H9 (cell line): Measurements from ENCODE around the gene PSMB9. TPM values are rescaled to one million over a fixed set of nuclear protein-coding genes. Genes with fewer than 3 reads are reported as not detected.
A peak's percentile ranks its signal among the peaks of the same experiment; 100 is the strongest.

Source experiments
- DNase-seq: peaks from one replicate; pipeline ENCODE4 v3.0.0-alpha.2; 2017
- H2AFZ ChIP-seq: one replicate; pipeline ENCODE4 v1.6.1; 2013; ENCODE audit warnings: mild to moderate bottlenecking, low read length, control low read depth, moderate library complexity
- H2AK5ac ChIP-seq: 2 replicates; pipeline ENCODE4 v1.6.1; 2013; ENCODE audit warnings: low read length, control low read depth, mixed read lengths; ENCODE audit not compliant: insufficient read length
- H2BK120ac ChIP-seq: one replicate; pipeline ENCODE4 v1.6.1; 2013; ENCODE audit warnings: low read depth, mild to moderate bottlenecking, low read length, control low read depth, inconsistent platforms; ENCODE audit not compliant: poor library complexity, severe bottlenecking
- H2BK12ac ChIP-seq: 2 replicates; pipeline ENCODE4 v1.6.1; 2013; ENCODE audit warnings: low read length, control low read depth, mixed read lengths, low read depth; ENCODE audit not compliant: insufficient read length
- H2BK15ac ChIP-seq: 2 replicates; pipeline ENCODE4 v1.6.1; 2013; ENCODE audit warnings: low read depth, low read length, control low read depth
- H2BK20ac ChIP-seq: one replicate; pipeline ENCODE4 v1.6.1; 2013; ENCODE audit warnings: low read depth, mild to moderate bottlenecking, low read length, control low read depth, inconsistent platforms; ENCODE audit not compliant: poor library complexity, severe bottlenecking
- H2BK5ac ChIP-seq: 2 replicates; pipeline ENCODE4 v1.6.1; 2013; ENCODE audit warnings: low read length, control low read depth, mixed read lengths; ENCODE audit not compliant: insufficient read length
- H3K14ac ChIP-seq: 2 replicates; pipeline ENCODE4 v1.6.1; 2013; ENCODE audit warnings: low read length, control low read depth; ENCODE audit not compliant: insufficient read depth
- H3K18ac ChIP-seq: 2 replicates; pipeline ENCODE4 v1.6.1; 2013; ENCODE audit warnings: low read depth, mild to moderate bottlenecking, mixed read lengths, low read length, control low read depth; ENCODE audit not compliant: insufficient read length
- H3K23ac ChIP-seq: 2 replicates; pipeline ENCODE4 v1.6.1; 2013; ENCODE audit warnings: low read length, control low read depth, mixed read lengths, low read depth; ENCODE audit not compliant: insufficient read length
- H3K23me2 ChIP-seq: 2 replicates; pipeline ENCODE4 v1.6.1; 2013; ENCODE audit warnings: low read depth, mild to moderate bottlenecking, mixed read lengths, low read length, control low read depth; ENCODE audit not compliant: insufficient read length, poor library complexity, severe bottlenecking
- H3K27ac ChIP-seq: 2 replicates; pipeline ENCODE4 v1.5.1; 2013; ENCODE audit warnings: low read length, control low read depth, mixed read lengths, low read depth; ENCODE audit not compliant: insufficient read length
- H3K27me3 ChIP-seq: 2 replicates; pipeline ENCODE4 v1.6.1; 2013; ENCODE audit warnings: low read length, control low read depth, inconsistent platforms; ENCODE audit not compliant: insufficient read depth
- H3K4ac ChIP-seq: 2 replicates; pipeline ENCODE4 v1.6.1; 2013; ENCODE audit warnings: low read depth, mild to moderate bottlenecking, control low read depth, inconsistent platforms, low read length, moderate library complexity
- H3K4me1 ChIP-seq: 2 replicates; pipeline ENCODE4 v1.6.1; 2013; ENCODE audit warnings: low read length, control low read depth, inconsistent platforms; ENCODE audit not compliant: insufficient read depth
- H3K4me2 ChIP-seq: 2 replicates; pipeline ENCODE4 v1.6.1; 2013; ENCODE audit warnings: low read length, control low read depth, mixed read lengths; ENCODE audit not compliant: insufficient read length, insufficient read depth
- H3K56ac ChIP-seq: 2 replicates; pipeline ENCODE4 v1.6.1; 2013; ENCODE audit warnings: low read depth, mild to moderate bottlenecking, mixed read lengths, low read length, control low read depth; ENCODE audit not compliant: insufficient read length
- H3K79me1 ChIP-seq: 2 replicates; pipeline ENCODE4 v1.6.1; 2013; ENCODE audit warnings: low read depth, mild to moderate bottlenecking, moderate library complexity, low read length, control low read depth, inconsistent platforms; ENCODE audit not compliant: insufficient read depth, poor library complexity, severe bottlenecking
- H3K79me2 ChIP-seq: 2 replicates; pipeline ENCODE4 v1.6.1; 2013; ENCODE audit warnings: low read length, control low read depth, inconsistent platforms; ENCODE audit not compliant: insufficient read depth
- H3K9ac ChIP-seq: 2 replicates; pipeline ENCODE4 v1.6.1; 2013; ENCODE audit warnings: low read length, control low read depth, mixed read lengths; ENCODE audit not compliant: insufficient read length; ENCODE audit errors: extremely low read depth
- H3K9me3 ChIP-seq: one replicate; pipeline ENCODE4 v1.6.1; 2013; ENCODE audit warnings: low read depth, low read length, inconsistent platforms; ENCODE audit not compliant: control insufficient read depth
- H3T11ph ChIP-seq: one replicate; pipeline ENCODE4 v1.6.1; 2013; ENCODE audit warnings: mild to moderate bottlenecking, low read length, control low read depth, inconsistent platforms
- H4K20me1 ChIP-seq: one replicate; pipeline ENCODE4 v1.6.1; 2013; ENCODE audit not compliant: control insufficient read depth, insufficient read length, insufficient read depth
- H4K5ac ChIP-seq: 2 replicates; pipeline ENCODE4 v1.6.1; 2013; ENCODE audit warnings: low read depth, mild to moderate bottlenecking, mixed read lengths, low read length, control low read depth; ENCODE audit not compliant: insufficient read length
- H4K8ac ChIP-seq: replicated peaks from 2 replicates; pipeline ENCODE4 v1.6.1; 2013; ENCODE audit warnings: low read length, control low read depth, mixed read lengths, low read depth; ENCODE audit not compliant: insufficient read length
- H4K91ac ChIP-seq: 2 replicates; pipeline ENCODE4 v1.6.1; 2013; ENCODE audit warnings: low read depth, mild to moderate bottlenecking, moderate library complexity, mixed read lengths, low read length, control low read depth; ENCODE audit not compliant: insufficient read length
- H3K27ac Mint-ChIP-seq, 3 experiments: 2 replicates in 2 of 3; 3 replicates in 1 of 3; pipeline ENCODE4 v1.8.0; 2020 to 2021; ENCODE audit warnings: mixed read lengths in 3 of 3, mild to moderate bottlenecking in 1 of 3, moderate library complexity in 1 of 3
- H3K27me3 Mint-ChIP-seq: 2 replicates; pipeline ENCODE4 v1.8.0; 2021; ENCODE audit warnings: low read depth, mild to moderate bottlenecking, moderate library complexity, mixed read lengths
- H3K36me3 Mint-ChIP-seq, 3 experiments: 2 replicates in 2 of 3; 3 replicates in 1 of 3; pipeline ENCODE4 v1.8.0; 2020 to 2021; ENCODE audit warnings: low read depth in 3 of 3, mixed read lengths in 3 of 3; ENCODE audit not compliant: insufficient read depth in 1 of 3
- H3K4me1 Mint-ChIP-seq, 2 experiments: 2 replicates each; pipeline ENCODE4 v1.8.0; 2020; ENCODE audit warnings: mixed read lengths in 2 of 2
- H3K4me3 Mint-ChIP-seq, 2 experiments: 2 replicates in 1 of 2; 3 replicates in 1 of 2; pipeline ENCODE4 v1.8.0; 2020 to 2021; ENCODE audit warnings: mild to moderate bottlenecking in 2 of 2, mixed read lengths in 2 of 2, moderate library complexity in 1 of 2
- H3K9me3 Mint-ChIP-seq, 2 experiments: 2 replicates in 1 of 2; 3 replicates in 1 of 2; pipeline ENCODE4 v1.8.0; 2020; ENCODE audit warnings: mild to moderate bottlenecking in 2 of 2, mixed read lengths in 2 of 2, moderate library complexity in 1 of 2
- WGBS: extraction: QIAGEN DNeasy Blood & Tissue Kit; methylation state at CpG from one replicate; pipeline ENCODE4 v1.1.7; 2013; ENCODE audit warnings: missing lambda C conversion rate, low lambda C conversion rate, mixed read lengths; ENCODE audit not compliant: insufficient read length; ENCODE audit errors: extremely low coverage; 5-methylcytosine and 5-hydroxymethylcytosine counted together
- total RNA-seq: library from RNA; stranded (reverse); gene quantifications from 2 replicates; pipeline ENCODE4 v1.2.1, GENCODE V29; 2021
- TF ChIP-seq, protein P1 (sequence below): fragments of 200-600 bp; sonication (generic); conservative IDR thresholded peaks from 3 replicates; pipeline ENCODE4 v1.8.0; 2021; ENCODE audit warnings: antibody characterized with exemption, mild to moderate bottlenecking

PSMB9 gene
- total RNA-seq, 1 experiment from 2014 or later, result 3.5 TPM

DNA sequence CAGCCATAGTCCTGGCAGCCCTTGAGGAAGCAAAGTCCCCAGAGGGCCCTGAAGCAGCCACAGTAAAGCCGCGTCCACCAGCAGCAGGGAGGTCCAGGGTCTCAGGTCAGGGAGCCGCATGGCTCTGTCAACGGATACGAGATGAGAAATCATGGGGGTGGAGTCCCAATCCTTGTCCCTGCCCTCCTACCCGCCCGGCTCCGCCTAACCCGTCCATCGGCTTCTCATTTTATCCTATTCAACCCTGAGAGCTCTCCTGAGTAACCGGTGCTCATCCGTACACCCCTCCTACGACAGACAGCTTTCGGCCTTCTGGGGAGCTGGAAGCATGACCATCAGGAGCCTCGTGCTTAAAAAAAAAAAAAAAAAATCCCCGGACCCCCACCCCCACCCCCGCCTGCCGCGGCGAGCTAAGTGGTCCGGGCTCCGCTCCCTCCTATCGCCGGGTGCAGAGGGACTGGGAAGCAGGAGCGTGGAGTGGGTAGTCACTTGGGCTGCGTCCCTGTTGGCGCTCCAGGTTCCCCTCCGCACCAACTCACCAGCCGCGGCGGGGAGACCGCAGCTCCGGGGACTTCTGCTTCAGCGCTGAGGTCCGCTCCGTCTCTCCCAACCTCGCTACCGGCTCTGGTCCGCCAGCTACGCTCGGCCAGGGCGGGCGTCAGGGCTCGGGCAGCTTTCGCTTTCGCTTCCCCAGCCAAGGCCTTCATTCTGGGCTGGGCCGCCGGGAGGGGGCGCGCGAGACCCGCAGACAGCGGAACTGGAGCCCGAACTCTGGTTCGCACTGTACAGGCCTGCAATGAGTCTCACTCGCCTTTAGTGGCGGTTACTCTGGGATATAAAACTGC is 15.7 kb upstream of the PSMB9 start, which contains the start of gene TAP2:
Gene TAP2 (minus strand): TSS at position 626 of the 845 bp plus-strand sequence. CDS start 506 bp downstream, at position 120.
- no peaks in the 10 kb centered on the region for H3K27me3 ChIP-seq
- no peak within 1 kb of the TSS for H2BK12ac ChIP-seq
- no peaks in the 10 kb centered on the region for H3K79me1 ChIP-seq
- no peaks in the 10 kb centered on the region for H3K79me2 ChIP-seq
- H3K23me2 ChIP-seq, result peaks cover 7% of the 10 kb centered on the region
- no peak within 1 kb of the TSS for H2AK5ac ChIP-seq
- no peak within 1 kb of the TSS for H2BK15ac ChIP-seq
- no peak within 1 kb of the TSS for H3K27ac ChIP-seq
- H3K36me3 Mint-ChIP-seq, result peaks cover 5 to 28% (median 10%) of the 10 kb centered on the region in 3 experiments; a peak in 6 of 7 replicates
- WGBS, result no CpG with 5 or more reads among the region's 57 CpGs
- H3K4me3 Mint-ChIP-seq, result peak within 1 kb of the TSS; percentile 80 to 86
- no peak within 1 kb of the TSS; a peak in 1 of 7 replicates for H3K27ac Mint-ChIP-seq
- no peak within 1 kb of the TSS for H2AFZ ChIP-seq
- no peak within 1 kb of the TSS for H3K4ac ChIP-seq
- peaks cover 4% of the 10 kb centered on the region; the same call in 1 of the 2 replicates for H3K4me1 ChIP-seq
- H3K23ac ChIP-seq, result no peak within 1 kb of the TSS
- H2BK120ac ChIP-seq, result no peak within 1 kb of the TSS
- no peaks in the 10 kb centered on the region for H3K9me3 Mint-ChIP-seq
- peak within 1 kb of the TSS; percentile 62 for H3K18ac ChIP-seq
- no peak within 1 kb of the TSS for H2BK20ac ChIP-seq
- no peak within 1 kb of the TSS for H4K8ac ChIP-seq
- H3K14ac ChIP-seq, result peak within 1 kb of the TSS; percentile 80
- no peak within 1 kb of the TSS for H2BK5ac ChIP-seq
- TF ChIP-seq, protein P1, sequence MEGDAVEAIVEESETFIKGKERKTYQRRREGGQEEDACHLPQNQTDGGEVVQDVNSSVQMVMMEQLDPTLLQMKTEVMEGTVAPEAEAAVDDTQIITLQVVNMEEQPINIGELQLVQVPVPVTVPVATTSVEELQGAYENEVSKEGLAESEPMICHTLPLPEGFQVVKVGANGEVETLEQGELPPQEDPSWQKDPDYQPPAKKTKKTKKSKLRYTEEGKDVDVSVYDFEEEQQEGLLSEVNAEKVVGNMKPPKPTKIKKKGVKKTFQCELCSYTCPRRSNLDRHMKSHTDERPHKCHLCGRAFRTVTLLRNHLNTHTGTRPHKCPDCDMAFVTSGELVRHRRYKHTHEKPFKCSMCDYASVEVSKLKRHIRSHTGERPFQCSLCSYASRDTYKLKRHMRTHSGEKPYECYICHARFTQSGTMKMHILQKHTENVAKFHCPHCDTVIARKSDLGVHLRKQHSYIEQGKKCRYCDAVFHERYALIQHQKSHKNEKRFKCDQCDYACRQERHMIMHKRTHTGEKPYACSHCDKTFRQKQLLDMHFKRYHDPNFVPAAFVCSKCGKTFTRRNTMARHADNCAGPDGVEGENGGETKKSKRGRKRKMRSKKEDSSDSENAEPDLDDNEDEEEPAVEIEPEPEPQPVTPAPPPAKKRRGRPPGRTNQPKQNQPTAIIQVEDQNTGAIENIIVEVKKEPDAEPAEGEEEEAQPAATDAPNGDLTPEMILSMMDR, result peak; percentile 98
- peak within 1 kb of the TSS; percentile 50 for H3K4me2 ChIP-seq
- H4K20me1 ChIP-seq, result no peaks in the 10 kb centered on the region
- H3K56ac ChIP-seq, result no peak within 1 kb of the TSS
- no peak within 1 kb of the TSS for H3T11ph ChIP-seq
- H3K9ac ChIP-seq, result peak within 1 kb of the TSS; percentile 49
- peak; percentile 92 for DNase-seq
- no peaks in the 10 kb centered on the region for H3K9me3 ChIP-seq
- no peak within 1 kb of the TSS for H4K5ac ChIP-seq
- H4K91ac ChIP-seq, result no peak within 1 kb of the TSS
- H3K4me1 Mint-ChIP-seq, result peaks cover 5 to 16% of the 10 kb centered on the region in 2 experiments
- peaks cover 18% of the 10 kb centered on the region for H3K27me3 Mint-ChIP-seq
